Keratinocyte (primary cell): Measurements from ENCODE around the gene ANKRD31.

Source experiments
- CTCF ChIP-seq, 3 experiments: IDR thresholded peaks in 1 of 3; conservative IDR thresholded peaks in 1 of 3; optimal IDR thresholded peaks in 1 of 3; 2 replicates in 2 of 3; 3 replicates in 1 of 3; pipeline versions ENCODE3 to v1.5.1; 2011; ENCODE audit warnings: low read length in 3 of 3, mild to moderate bottlenecking in 3 of 3, moderate library complexity in 2 of 3, control low read depth in 1 of 3, inconsistent platforms in 1 of 3; ENCODE audit not compliant: insufficient read depth in 2 of 3; ENCODE audit errors: extremely low read depth in 1 of 3
- EZH2 ChIP-seq: IDR thresholded peaks from one replicate; pipeline ENCODE4 v1.6.1; 2012; ENCODE audit warnings: inconsistent platforms, mild to moderate bottlenecking, low read length, moderate library complexity

- TF ChIP-seq CTCF (optimal IDR thresholded peaks at IDR 0.05 in 1 of 3, IDR thresholded peaks at IDR 0.05 in 1 of 3, conservative IDR thresholded peaks at IDR 0.05 in 1 of 3; ENCODE audit: extremely low read depth in 1 of 3, insufficient read depth in 2 of 3, low read length in 3 of 3) (no peak), EZH2 (no peak)
These were observed 214.9 kb downstream of the ANKRD31 start for GRCh38 chr5:75021800-75022199.
